Skin epidermis (tissue), 12 donors: ENCODE data around the gene TTLL12.

Source experiments
- H3K27ac ChIP-seq, 21 experiments: fragments of 200-600 bp; sonication (generic) in 11 of 21; one replicate each; pipeline ENCODE4 v1.5.0; 2020; ENCODE audit warnings: mild to moderate bottlenecking in 3 of 21, inconsistent platforms in 2 of 21, moderate library complexity in 2 of 21
- H3K4me3 ChIP-seq, 7 experiments: fragments of 200-600 bp; sonication (generic) in 2 of 7; one replicate each; pipeline ENCODE4 v1.5.0; 2020; ENCODE audit warnings: inconsistent platforms in 2 of 7, mild to moderate bottlenecking in 2 of 7, moderate library complexity in 1 of 7

The TTLL12 gene

DNA sequence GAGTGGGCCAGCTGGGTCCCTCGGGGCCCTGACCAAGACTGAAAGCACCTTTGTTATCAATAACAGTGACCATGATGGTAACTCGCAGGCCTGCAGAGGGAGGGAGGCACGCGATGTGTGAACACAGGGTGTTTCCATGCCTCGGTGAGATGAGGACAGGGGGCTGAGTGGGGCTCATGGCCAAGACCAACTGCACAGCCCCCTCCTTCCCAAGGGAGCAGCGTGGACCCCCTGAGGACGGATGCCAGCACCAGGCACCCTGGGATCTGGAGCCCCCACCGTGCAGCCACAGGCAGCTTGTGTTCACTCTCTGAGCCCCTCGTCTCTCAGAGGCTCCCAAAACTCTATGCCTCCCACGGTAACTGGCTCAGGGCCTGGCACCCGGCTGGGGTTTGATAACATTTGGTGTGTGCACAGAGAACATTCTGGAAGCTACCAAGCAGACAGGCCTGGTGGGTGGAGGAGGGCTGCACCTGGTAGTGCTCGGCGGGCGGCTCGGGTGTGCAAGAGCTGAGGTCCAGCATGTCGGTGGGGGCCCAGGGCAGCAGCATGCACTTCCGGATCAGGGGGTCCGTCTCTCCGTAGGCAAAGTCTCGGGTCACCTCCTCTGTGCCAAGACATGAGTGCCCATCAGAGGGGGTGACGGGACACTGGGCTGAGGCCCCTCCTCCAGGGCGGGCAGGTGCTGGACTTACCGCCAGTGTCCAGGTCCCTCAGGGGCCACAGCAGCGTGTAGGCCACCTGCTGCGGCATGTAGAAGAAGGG, 7.6 kb downstream of the TTLL12 start:
- H3K4me3 ChIP-seq = no peak overlapping the region

DNA sequence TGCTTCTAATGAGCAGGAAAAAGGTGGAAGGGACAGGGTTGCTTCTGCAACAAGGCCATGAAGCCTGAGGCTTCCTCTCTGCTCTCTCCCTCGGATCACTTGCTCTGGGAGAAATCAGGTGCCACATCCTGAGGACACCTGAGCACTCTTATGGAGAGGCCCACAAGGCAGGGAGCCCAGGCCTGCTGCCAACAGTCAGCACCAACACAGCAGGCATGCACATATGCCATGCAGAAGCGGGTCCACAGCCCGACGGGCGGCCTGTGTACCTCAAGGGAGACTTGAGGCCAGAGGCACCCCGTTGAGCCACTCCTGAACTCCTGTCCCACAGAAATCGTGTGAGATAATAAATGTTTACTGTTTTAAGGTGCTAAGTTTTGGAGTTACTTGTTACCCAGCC, 9.5 kb downstream of the TTLL12 start:
- H3K4me3 ChIP-seq = no peak overlapping the region

More for the DNA sequence above, 7.6 kb downstream of the TTLL12 start:
- H3K27ac ChIP-seq = no peak overlapping the region

DNA sequence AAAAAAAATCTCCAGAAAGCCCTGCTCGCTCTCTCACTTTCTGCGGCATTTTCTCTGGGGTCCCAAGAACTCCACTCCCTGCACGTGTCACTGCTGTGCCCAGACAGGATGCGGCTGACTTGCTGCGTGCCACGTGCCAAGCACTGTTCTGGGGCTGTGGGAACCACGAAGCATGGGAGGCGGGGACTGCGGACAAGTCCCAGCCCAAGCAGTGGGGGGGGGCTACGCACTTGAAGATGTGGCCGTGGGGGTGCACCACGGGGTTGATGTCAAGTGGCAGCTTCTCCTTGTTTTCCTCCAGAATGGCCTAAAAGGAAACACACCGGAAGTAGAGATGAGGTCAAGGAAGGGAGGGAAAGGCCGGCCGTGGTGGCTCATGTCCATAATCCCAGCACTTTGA, 10.8 kb downstream of the TTLL12 start:
- no peak overlapping the region for H3K27ac ChIP-seq
- no peak overlapping the region for H3K4me3 ChIP-seq

More for the DNA sequence above, 9.5 kb downstream of the TTLL12 start:
- no peak overlapping the region for H3K27ac ChIP-seq

DNA sequence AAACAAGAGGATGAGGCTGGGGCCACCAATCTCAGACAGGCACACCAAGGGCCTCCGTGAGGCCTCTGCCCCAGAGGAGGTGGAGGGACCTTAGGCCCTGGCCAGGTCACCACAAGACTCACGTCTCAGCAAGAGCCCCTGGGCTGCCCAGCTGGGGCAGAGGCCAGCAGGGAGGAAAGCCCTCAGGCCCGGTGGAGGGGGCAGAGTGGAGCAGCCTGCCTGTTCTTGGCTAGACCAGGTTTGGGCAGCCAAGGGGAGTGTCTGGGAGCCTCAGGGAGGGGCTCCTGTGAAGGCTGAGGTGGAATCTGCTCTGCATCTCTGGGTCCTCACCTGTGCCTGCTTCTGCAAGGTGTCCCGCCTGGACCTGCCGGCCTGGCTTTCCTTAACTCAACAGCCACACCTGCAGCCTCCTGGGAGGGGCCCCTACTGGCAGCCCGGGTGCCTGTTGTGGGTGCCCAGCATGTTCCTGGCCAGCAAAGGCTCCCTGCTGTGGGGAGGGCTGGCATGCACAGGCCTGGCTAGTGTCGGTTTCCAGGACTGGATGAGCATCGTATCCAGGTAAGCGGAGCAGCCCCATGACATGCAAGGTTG, 11.9 kb downstream of the TTLL12 start:
- no peak overlapping the region for H3K4me3 ChIP-seq
- H3K27ac ChIP-seq = peak overlapping the region in 5 of 21 experiments; percentile 9 to 55 (median 43)

DNA sequence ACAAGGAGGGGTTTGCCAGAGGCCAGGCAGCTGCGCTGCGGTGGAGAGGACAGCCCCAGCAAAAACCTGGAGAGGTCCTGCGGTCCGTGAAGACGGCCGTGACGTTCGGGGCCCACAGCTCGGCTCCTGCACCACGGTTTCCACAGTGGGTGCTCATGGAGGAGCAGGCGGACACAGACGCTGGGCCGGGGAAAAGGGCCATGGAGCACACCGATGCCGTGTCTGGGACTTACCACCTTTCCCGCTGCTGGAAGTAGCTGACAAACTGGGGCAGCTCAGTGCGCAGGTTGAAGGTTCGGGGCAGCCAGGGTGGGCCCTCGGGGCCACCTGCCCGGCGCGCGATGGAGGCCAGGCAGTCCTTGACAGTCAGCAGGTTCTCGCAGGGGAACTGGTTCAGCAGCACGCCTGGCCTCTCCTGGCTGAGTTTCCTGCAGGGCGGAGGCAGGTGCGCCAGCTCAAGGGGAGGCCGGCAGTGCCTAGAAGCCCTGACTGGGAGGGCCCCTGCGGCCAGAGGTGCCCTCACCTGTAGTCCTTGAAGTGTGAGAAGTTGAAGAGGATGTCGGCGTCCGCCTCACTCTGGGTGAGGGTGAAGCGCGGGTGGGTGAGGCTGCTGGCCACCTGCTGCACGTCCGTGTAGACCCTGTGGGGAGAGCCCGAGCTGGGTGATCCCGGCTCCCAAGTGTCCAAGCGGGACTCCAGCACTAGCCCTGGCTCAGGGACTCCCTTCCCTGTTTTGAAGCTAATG, 12.8 kb downstream of the TTLL12 start:
- peak overlapping the region in 3 of 21 experiments; percentile 9 to 46 (median 42) for H3K27ac ChIP-seq
- no peak overlapping the region for H3K4me3 ChIP-seq

DNA sequence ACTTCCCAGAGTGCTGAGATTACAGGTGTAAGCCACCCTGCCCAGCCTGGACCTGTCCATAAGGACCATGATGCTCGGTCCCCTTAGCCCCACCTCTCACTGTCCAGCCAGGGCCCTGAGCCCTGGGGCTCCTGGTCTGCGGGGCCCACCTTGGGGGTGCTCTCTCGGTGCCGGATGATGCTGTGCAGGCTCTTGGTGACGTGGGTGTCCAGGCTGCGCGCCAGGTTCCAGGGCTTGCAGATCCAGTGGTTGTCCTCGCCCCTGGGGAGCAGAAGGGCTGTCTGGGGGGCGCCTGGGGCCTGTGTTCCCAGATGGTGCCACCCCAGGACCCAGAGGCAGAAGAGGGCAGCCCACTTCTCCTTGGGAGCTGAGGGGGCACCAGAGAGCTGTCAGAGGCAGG, 13.4 kb downstream of the TTLL12 start:
- no peak overlapping the region for H3K4me3 ChIP-seq
- no peak overlapping the region for H3K27ac ChIP-seq

DNA sequence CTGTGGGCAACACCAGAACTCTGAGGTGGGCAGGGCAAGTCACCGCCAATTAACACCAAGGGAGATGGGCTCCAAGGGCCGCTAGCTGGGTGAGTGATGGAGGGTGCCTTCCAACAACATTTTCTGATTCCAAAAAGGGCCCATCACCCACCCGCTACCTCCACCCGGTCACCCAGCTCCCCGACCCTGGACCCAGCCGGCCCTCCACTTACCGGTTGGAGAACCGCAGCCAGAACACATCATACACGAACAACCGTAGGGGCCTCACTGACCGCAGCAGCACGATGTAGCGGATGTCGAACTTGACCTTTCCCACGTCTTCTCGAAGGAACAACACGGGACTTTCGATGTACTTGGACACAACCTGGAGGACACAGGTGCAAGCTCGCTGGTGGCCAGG, 14.7 kb downstream of the TTLL12 start:
- Histone ChIP-seq H3K4me3 (no peak overlapping the region), H3K27ac (no peak overlapping the region)

DNA sequence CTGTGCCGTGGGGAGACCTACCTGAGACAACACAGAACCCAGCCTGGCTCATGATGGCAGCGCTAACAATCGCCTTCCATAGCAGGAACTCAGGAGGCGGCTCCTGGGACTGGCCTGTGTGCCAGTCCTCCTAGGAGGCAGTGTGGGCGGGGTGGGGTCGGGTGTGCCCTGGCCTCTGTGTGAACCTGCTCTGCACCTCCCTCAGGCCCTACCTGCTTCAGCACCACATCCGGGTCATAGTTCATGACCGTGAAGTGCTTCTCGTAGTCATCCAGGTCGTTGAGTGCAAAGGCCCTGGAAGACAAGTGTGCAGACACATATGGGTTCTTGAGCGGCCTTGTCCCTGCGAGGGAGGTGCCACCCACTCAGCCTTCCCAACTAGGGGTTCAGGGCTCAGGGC, 15.3 kb downstream of the TTLL12 start:
- no peak overlapping the region for H3K27ac ChIP-seq
- H3K4me3 ChIP-seq = no peak overlapping the region

DNA sequence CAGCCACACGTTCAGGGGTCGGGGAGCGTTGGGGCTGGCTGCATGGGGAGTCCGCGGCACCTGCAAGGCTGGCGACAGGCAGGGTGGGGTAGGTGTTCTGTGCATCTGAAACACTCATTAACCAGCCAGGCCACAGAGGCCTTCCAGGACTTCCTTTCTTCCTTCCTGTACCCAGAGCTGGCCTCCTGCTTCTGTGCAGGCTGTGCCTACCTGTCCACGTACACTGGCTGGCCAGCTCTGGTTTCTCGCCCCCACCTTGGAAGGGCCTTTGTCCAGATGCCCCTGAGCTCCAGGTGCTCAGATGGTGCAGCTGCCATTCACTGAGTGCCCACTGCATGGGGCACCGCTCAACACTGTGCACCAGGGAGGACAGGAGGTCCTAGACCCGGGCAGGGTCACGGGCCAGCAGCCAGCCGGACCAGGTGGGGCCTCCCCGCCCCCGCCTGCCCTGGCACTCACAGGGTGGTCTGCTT, 15.9 kb downstream of the TTLL12 start:
- no peak overlapping the region for H3K27ac ChIP-seq
- H3K4me3 ChIP-seq = no peak overlapping the region

DNA sequence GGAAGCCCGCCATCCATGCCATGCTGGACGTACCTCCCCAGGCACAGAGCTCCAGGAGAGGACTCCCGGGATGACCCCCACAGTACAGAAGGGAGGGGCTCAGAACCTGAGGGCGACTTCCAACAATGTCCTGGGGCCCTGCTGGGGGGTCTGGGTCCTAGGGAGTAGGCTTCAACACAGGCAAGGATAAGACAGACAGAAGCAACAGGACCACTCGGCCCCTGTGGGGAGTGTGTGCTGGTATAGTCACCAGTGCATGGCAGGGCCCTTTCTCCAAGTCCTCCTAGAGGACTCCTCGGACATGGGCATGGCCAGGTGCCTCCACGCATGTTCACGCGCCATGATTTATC, 16.8 kb downstream of the TTLL12 start:
- Histone ChIP-seq H3K4me3 (no peak overlapping the region), H3K27ac (no peak overlapping the region)

DNA sequence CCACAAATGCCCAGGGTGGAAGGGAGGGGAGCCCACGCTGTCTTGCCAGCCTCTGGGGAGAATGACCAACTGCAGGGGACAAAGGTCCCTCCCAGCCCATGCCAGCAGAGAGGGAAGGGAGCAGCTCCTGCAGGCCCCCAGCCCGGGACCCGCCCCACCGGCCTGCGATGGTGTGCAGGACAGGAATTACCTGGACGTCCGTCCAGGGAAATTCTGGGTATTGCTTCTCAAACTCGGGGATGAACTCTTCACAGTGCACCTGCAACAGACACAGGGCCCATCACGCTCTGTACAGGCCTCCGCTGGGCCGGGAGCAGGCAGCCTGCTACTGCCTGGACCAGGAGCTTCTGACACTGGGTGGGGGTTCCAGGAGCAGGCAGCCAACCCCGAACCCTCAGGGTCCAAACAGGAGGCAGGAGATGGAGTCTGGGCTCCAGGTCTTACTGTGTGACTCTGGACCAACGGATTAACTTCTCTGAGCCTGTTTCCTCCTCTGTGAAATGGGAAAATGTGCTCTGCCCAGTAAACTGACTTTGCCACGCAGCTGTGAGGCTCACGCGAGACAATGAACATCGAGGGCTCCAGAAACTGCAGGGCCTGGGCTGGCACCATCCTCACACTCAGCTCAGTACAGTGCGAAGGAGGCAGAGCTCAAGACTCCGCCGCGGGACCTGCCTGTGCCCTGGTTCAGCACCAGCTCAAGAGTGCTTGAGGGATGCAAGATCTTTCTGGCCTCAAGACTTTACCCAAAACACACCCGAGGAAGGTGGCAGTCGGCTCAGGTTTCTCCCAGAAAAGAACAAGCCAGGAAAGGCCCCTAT, 17.4 kb downstream of the TTLL12 start:
- Histone ChIP-seq H3K27ac (peak overlapping the region in 4 of 21 experiments; percentile 4 to 45 (median 20)), H3K4me3 (no peak overlapping the region)

DNA sequence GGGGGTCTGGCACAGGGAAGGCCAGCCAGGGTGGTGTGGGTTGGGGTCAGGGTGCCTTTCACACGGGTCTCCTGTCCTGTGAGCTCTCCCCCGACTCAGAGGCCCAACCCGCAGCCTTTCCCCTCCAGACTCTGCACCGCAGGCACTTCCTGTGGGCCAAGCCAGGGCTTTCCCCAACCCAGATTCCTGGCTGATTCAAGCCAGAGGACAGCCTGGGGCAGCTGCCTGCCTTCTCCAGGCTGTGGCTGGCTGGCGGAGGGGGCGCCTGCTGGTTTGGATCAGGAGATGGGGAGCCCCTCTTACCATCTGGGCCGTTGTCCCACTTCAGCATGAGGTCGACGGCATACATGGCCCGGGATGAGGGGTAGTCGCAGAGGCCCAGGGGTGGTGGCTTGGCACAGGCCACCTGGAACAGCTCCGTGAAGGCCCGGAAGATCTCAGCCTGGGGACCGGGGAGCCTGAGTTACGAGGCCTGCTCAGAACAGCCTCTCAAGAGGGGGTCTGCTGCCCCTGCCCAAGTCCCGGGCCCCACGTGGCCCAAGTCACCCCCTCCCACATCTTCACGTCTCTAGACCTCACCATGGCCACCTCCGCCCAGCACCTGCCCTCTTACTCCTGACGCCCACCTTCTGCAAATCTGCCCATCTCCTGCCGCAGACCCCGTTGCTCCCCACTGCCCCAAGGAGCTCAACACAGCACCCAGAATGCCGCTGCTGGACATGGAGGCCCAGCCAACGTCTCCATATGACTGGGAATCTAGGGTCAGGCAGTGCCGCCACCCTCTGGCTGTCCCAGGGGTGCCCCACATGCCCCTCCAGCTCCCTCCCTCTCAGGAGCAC, 18.2 kb downstream of the TTLL12 start:
- Histone ChIP-seq H3K27ac (peak overlapping the region in 13 of 21 experiments; percentile 4 to 75 (median 35)), H3K4me3 (no peak overlapping the region)

DNA sequence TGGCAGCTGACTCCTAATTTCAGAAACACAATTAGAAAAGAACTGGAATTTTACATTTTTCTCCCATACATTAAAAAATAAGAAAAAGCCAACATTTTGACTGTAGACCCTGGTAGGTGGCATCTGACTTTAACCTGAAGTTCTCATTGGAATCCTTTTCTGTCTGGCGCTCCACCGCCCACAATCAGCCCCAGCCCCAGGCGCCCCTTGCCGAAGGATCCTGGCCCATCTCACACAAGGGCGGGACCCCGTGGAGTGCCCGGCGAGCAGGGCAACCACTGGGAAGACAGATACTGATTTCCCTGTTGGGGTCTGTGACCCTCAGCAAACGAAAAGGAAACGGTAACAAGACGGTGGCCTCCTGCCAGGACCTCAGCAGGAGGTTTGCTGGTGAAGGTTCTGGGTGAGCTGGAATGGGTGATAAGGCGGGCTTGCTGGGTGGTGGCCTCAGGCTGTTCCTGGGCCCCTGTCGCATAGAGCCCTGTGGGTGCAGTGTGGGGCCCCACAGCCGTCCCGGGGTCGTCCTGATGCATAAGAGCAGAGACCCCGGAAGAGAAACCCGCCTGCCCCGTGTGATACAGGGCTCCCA, 19.8 kb downstream of the TTLL12 start:
- Histone ChIP-seq H3K4me3 (no peak overlapping the region), H3K27ac (no peak overlapping the region)

DNA sequence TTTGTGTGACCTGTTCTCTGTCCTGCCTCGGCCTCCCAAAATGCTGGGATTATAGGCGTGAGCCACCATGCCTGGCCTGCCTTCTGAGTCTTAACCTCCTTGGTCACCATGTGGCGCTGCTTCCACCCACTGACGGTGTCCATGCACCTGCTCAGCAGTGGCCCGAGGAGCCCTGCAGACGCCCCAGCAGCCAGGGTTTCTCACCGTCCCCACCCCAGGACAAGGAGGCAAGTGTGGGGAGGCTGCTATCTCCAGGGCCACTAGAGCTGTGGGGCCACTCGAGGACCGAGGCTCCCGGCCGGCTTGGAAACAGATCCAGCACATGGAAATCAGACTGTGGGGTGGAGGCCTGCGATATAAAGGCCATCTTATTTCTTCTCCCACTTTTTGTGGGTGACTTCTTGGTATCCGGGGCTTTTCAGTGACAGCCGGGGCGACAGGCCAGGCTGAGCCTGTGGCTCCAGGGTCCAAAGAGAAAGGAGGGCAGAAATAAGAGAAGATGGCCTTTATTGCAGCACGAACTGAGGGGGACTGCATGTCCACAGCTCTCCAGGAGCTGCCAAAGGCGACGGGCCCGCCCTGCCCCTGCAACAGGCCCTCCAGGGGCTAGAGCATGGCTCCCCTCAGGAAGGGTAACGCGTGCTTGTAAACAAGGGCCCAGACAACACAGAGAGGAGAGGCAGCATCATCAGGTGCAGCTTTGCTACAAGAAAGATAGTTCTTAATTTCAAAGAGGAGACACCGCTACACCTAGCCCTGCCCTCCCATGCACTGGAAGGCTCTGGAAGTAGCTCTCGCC, 20.6 kb downstream of the TTLL12 start:
- H3K27ac ChIP-seq = no peak overlapping the region
- no peak overlapping the region for H3K4me3 ChIP-seq

DNA sequence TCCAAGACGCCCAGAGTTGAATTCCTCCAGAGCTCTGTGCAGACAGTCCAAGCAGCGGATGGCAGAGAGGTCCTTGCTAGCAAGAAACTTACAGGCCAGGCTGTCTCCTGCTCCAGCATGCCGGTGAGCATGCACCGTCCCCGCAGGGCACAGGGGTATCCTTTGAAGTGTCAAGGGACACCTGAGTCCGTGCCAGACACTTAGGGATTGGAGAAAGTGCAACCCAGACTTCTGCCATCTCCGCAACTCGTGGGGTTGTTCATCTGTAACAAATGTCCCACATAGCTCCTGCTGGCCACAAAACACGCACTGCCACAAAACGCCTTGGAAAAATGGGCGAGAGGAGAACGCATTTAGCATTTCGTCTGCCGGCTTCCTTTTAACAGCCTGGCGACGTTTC, 22.3 kb downstream of the TTLL12 start:
- Histone ChIP-seq H3K4me3 (no peak overlapping the region), H3K27ac (peak overlapping the region in 4 of 21 experiments; percentile 20 to 78 (median 46))

DNA sequence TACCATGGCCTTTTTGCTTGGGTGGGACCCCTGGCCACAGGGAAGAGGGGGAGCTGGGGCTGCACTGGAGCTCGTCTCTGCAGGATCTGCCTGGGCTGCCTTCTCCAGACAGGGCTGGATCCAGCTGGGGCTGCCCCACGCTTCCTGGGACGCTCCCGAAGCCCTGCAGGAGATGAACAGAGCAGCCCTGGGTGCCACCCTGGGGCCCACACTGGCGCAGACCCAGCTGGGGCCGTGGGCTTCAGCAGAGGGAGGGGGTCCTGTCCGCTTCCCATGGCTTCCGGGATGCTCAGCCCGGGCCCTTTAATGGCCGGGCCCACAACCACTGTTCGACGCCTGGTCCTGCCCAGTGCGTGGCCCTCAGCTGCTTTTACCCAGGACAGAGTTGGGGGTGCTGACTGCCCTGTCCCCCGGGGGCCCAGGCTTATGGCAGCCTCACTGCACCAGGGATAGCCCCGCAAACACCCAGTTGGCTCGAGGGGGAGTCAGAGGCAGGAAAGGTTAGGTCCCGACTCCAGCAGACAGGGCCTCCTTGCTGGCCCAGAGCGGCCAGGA, 23.6 kb downstream of the TTLL12 start:
- H3K27ac ChIP-seq = peak overlapping the region in 10 of 21 experiments; percentile 13 to 78 (median 44)

DNA sequence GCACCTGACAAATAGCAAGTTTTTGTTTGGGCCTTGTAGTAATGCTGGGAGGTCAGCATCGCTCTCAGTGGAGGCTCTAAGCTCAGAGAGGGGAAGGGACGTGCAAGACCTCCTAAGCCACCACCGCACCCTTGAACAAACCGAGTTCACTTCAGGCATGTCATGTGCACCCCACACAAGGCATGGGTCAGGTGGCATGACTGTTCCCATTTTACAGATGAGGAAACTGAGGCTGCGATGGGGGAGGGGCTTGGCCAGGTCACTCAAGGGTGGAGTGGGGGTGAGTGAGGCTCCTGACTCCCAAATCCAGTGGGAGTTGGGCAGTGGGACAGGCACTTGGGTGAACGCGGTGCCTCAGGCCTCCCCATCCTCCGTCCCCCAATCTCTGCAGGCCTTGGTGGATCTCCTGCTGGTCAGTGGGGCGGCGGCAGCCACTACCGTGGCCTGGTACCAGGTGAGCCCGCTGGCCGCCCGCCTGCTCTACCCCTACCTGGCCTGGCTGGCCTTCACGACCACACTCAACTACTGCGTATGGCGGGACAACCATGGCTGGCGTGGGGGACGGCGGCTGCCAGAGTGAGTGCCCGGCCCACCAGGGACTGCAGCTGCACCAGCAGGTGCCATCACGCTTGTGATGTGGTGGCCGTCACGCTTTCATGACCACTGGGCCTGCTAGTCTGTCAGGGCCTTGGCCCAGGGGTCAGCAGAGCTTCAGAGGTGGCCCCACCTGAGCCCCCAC, 24.4 kb downstream of the TTLL12 start:
- Histone ChIP-seq H3K27ac (peak overlapping the region in 2 of 21 experiments; percentile 22 to 78), H3K4me3 (no peak overlapping the region)

More for the DNA sequence above, 23.6 kb downstream of the TTLL12 start:
- H3K4me3 ChIP-seq = no peak overlapping the region
